GM12801 (cell line): Measurements from ENCODE around the gene ZMYND8.

Source experiments
- TF ChIP-seq, protein P1 (sequence below): IDR thresholded peaks from one replicate; pipeline ENCODE4 v1.5.1; 2011; ENCODE audit warnings: control low read depth; ENCODE audit not compliant: insufficient read length; ENCODE audit errors: extremely low read depth

Gene ZMYND8

GRCh38 chr20:47198254-47198671, 158.2 kb downstream of the ZMYND8 start:
- TF ChIP-seq, protein P1, sequence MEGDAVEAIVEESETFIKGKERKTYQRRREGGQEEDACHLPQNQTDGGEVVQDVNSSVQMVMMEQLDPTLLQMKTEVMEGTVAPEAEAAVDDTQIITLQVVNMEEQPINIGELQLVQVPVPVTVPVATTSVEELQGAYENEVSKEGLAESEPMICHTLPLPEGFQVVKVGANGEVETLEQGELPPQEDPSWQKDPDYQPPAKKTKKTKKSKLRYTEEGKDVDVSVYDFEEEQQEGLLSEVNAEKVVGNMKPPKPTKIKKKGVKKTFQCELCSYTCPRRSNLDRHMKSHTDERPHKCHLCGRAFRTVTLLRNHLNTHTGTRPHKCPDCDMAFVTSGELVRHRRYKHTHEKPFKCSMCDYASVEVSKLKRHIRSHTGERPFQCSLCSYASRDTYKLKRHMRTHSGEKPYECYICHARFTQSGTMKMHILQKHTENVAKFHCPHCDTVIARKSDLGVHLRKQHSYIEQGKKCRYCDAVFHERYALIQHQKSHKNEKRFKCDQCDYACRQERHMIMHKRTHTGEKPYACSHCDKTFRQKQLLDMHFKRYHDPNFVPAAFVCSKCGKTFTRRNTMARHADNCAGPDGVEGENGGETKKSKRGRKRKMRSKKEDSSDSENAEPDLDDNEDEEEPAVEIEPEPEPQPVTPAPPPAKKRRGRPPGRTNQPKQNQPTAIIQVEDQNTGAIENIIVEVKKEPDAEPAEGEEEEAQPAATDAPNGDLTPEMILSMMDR, result no peak

- TF ChIP-seq, protein P1, result peak; percentile 38
These were observed 160.1 kb downstream of the ZMYND8 start for GRCh38 chr20:47196091-47197081.

GRCh38 chr20:47195573-47195972, 160.9 kb downstream of the ZMYND8 start:
- TF ChIP-seq, protein P1, result no peak

DNA sequence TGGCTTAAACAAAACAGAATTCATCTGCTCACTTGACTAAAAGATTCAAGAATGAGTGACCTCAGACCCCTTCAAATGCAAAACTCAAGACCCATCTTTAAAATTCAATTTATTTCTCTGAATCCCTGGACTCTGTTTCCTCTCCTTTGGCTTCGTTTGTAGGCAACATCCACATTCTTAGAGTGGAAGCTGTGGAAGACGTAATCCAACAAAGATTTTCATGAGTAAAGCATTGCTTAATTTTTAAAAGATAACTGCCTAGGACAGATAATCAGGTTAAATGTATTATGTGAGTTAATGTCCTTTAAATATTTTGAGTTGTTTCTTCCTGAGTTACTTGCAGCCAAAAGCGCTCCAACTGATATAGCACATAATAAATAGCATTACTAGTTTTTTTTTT, 164.5 kb downstream of the ZMYND8 start:
- TF ChIP-seq, protein P1, result no peak

GRCh38 chr20:47191074-47191673, 165.3 kb downstream of the ZMYND8 start:
- TF ChIP-seq, protein P1, result no peak

- TF ChIP-seq, protein P1, result no peak
These were observed 167.4 kb downstream of the ZMYND8 start for GRCh38 chr20:47189060-47189459.

- TF ChIP-seq, protein P1, result no peak
These were observed 168.0 kb downstream of the ZMYND8 start for GRCh38 chr20:47188540-47188939.
